ENCODE measurements around the gene SEC61A1.

The SEC61A1 gene

DNA sequence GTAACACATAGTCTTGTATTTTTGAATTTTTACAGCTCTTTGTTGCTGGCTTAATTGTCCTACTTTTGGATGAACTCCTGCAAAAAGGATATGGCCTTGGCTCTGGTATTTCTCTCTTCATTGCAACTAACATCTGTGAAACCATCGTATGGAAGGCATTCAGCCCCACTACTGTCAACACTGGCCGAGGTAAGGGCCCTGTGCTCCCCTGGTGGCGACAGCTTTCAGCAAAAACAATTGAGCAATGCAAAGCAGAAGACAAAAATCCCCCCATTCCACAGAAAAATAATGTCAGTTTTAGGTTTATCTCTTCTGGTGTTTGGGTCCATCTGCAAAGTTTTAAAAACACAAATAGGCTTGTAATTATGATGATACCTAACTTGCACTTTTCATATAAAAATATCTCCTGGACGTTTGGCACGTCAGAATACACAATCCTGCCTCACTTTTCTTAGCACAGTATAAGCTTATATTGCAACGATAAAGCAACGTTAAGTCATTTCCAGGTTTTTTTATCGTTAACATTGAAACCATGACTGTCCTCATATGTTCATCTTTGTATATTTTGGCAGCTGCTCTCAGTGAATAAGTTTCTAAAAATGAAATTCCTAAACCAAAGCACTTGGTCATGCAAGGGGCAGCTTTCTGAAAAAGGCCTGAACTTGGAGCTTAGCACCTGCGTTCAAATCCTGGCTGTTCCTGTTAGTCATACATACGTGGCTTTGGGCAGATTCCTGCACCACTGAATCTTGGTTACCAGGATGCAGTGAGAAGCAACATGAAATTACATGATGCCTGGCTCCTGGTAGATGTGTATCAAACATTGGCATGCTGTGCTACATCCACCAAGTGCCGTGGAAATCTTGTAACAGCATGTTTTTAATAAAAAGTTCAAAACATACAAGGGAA is 8.5 kb downstream of the SEC61A1 start:
- no peak for DNase-seq

DNA sequence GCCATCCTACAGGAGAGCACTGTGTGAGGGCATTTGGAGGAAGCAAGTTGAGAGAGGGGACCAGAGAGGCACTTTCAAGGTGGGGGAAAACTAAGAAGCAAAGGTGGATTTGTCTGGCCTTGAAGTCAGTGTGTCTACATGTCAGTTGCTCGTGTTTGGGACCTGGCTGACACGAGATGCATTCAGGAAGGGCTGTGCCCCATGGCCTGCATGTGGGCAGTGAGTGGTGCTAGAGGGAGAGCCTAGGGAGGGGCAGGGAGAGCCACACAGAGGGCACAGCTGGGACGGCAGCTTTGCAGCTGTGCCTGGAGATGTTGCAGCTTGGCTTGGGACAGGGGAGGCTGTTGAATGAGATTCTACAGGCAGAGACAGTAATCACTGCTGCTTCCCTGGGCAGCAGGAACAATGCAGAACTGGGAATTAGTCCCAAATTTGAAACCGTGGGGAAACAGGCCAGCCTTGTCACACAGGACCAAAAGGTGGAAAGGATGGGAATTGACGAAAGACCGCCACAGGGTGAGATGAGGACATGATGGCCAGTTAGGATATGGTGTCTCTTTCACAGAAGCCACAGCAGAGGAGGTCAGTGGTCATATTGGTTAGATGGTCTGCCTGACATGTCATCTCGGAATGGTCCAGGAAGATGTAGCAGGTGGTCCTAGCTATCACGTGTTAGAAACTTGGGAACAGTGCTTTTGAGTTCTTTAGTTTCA is 10.0 kb downstream of the SEC61A1 start:
- DNase-seq: no peak

DNA sequence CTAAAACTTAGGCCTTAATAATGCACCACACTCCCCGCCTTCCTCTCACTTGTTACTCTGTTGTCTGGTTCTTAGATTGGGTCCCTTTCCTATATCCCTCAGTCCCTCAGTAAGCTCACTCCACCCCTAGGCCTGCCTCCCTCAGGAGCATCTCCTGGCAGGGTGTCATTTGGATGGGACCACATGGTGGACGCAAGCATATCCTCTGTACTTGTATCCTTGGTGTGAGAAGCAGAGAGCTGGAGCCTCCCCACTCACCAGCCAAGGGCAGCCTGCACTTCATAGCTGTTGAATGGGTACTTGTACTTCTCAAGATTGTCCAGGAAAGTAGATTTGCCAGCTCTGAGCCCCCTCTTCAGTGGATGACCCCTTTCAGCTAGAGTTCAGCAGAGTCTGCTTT is 11.6 kb downstream of the SEC61A1 start:
- DNase-seq: no peak

DNA sequence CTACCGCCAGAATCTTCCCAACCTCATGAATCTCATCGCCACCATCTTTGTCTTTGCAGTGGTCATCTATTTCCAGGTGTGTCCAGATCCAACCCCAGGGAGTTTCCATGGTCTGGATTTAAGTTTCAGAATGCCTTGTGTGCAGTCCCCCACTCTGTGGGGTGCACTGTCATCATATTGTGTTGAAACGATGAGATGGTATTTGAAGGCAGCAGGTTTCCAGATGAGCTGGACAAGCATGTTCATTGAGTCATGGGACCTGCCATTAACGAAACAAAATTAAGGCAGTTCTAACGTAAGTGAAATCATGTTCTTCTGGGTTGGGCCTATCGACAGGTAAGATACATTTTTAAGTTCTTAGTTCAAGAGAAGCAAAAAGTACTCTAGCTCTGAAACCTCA is 12.7 kb downstream of the SEC61A1 start:
- DNase-seq: no peak

DNA sequence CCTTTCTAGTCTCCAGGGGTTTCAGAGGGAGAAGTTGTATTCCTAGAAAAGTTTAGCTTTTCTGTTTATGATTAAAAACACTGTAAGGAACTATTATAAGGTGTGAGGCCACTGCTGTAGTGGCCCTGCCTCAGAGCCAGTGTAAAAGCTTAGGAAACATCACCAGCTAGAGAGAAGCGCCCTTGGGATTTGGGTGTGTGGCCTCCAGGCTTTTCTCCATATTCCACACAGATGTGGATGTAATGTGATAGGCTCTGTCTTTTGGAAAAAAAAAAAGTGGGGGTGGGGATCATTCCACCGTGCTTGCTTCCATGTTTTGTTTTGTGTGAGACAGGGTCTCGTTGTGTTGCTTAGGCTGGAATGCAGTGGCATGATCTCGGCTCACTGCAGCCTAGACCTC is 13.9 kb downstream of the SEC61A1 start:
- no peak for DNase-seq

DNA sequence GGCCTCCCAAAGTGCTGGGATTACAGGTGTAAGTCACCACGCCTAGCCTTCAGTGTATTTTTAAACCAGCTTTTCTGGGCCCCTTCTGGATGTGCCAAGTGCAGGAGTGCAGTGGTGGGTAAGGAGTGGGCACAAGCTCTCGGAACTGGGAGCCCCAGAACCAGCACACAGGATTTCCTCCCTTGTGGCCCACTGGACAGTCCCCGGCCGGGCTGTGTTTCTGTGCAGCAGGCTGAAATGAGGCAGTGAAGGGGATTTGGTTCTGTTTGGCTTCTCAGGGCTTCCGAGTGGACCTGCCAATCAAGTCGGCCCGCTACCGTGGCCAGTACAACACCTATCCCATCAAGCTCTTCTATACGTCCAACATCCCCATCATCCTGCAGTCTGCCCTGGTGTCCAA is 14.4 kb downstream of the SEC61A1 start:
- DNase-seq: no peak

DNA sequence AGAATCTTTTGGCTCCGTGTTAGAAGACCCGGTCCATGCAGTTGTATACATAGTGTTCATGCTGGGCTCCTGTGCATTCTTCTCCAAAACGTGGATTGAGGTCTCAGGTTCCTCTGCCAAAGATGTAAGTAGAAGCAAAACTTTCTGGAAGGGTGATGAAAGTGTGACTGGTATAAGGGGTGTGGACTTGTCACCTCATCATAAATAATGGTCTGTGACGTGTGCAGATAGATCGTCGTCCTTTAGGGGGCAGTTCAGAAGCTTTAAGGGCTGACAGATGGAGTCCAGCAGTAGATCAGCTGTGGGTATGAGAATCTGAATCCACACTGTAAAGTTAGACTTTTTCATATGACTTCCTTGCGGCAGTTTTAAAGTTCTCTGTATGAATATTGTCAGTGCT is 15.3 kb downstream of the SEC61A1 start:
- DNase-seq: no peak

DNA sequence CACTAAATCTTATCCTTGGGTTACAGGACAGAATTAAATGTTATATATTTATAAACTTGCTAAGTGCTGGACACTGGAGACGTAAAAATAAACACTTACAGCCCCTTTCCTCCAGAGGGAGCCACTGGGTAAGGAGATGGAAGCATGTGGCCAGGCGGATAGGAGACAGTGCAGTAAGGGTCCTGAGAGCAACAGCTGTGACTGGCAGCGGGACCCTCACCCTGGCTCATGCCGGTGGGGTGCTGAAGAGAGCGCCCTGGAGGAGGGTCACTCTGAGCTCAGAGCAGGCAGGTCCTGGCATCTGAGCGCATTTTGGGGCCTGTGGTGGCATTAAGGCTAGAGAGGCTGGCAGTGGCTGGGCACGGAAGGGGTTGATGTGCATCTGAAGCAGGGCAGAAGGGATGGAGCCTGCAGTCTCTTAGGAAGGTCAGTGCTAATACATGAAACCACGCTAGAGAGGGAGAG is 16.0 kb downstream of the SEC61A1 start:
- no peak for DNase-seq

DNA sequence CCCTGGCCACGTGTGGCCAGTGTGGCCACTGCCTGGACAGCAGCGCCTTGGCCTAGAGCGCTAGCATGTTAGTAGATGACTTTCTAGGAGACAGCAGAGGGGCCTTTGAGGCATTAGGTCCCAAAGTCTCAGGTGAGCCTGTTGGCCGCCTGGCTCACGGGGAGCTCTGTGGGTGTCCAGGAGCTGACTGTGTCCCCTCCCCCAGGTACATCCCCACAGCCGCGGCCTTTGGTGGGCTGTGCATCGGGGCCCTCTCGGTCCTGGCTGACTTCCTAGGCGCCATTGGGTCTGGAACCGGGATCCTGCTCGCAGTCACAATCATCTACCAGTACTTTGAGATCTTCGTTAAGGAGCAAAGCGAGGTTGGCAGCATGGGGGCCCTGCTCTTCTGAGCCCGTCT is 17.0 kb downstream of the SEC61A1 start:
- DNase-seq: no peak

DNA sequence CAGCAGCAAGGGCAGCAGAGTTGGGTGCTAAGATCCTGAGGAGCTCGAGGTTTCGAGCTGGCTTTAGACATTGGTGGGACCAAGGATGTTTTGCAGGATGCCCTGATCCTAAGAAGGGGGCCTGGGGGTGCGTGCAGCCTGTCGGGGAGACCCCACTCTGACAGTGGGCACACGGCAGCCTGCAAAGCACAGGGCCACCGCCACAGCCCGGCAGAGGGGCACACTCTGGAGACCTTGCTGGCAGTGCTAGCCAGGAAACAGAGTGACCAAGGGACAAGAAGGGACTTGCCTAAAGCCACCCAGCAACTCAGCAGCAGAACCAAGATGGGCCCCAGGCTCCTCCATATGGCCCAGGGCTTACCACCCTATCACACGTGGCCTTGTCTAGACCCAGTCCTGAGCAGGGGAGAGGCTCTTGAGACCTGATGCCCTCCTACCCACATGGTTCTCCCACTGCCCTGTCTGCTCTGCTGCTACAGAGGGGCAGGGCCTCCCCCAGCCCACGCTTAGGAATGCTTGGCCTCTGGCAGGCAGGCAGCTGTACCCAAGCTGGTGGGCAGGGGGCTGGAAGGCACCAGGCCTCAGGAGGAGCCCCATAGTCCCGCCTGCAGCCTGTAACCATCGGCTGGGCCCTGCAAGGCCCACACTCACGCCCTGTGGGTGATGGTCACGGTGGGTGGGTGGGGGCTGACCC is 18.8 kb downstream of the SEC61A1 start:
- DNase-seq: no peak

DNA sequence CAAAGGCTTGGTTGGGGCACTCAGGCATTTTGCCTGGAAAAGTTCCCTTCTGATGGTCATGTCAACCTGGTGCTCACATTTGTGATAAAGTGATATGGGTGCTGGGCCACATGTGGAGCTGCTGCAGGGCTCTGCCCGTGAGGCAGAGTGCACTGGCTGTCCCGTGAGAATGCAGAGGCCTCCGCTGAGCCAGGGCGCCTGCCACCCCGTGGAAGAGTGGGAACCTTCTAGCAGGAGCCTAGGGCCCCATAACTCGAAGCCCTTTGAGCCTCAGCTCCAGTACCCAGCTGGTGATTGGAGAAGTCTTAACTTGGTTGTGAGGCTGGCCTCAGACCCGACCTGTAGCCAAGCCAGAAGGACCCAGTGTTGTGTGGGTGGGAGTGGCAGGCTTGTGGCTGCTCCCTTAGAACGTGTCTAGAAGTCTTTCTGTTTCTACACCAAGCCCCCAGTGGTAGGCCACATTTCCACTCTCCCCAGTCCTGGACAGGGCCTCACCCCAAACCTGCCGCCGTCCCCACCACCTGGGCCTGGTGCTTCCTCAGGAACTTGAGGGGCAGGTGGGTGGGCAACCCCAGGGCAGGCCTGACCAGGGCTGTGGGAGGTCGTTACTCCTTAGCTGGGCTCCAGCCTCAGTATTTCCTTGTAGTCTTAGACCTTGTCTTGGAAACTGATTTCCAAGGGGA is 19.7 kb downstream of the SEC61A1 start:
- no peak for DNase-seq

DNA sequence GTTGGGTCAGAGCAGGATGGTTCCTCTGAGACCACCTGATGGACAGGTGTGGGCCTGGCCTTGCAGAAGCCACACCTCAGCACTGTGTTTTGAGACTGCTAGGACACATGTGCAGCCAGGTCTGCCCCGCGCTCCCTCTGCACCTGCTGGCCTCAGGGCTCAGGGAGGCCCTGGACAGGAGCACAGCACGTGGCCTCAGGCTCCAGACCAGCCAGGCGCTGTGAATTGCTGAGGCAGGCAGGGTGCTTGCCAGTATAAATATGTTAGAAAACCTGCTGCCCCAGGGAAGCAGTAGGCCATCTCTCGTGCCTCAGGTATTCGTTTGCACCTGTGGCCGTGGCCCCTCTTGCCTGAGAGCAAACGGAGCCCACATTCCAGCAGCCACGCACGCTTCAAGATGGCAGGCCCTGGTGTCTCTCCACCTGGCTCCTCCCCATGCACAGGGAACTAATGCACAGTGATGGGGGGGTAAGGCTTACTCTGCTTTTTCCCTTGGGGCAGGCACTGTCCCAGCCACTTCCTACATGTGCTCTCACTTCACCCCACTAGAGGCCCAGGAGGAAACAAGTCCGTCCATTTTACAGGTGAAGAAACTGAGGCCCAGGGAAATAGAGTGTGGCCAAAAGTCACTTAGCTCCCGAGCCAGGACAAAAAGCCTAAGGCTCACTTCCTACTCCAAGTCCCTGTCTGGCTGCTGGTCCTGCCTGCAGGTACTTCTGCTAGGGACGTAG is 20.4 kb downstream of the SEC61A1 start:
- no peak for DNase-seq

DNA sequence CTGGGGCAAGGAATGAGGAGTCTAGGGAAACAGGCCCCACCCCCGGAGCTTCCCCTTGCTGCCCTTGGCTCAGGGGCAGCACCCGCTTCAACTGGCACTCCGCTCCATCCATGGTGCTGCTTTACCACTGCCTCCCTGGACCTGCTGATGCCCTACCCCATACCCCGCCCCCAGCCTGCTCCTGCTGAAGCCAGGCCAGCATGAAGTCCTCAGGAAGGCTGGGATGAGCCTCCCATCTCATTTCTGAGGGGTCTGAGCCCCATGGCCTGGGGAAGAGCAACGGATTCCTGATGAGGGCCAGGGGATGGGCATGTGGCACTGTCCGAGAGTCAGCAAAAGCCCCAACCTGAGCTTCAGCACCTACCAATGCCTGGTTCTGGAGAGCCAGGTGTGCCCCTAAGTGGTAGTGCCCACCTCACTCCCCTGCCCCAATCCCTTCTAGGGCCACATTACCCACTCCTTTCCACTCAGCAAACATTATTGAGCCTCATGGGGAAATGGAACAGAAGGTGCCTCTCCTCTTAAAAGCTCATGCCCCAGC is 21.0 kb downstream of the SEC61A1 start:
- no peak for DNase-seq

DNA sequence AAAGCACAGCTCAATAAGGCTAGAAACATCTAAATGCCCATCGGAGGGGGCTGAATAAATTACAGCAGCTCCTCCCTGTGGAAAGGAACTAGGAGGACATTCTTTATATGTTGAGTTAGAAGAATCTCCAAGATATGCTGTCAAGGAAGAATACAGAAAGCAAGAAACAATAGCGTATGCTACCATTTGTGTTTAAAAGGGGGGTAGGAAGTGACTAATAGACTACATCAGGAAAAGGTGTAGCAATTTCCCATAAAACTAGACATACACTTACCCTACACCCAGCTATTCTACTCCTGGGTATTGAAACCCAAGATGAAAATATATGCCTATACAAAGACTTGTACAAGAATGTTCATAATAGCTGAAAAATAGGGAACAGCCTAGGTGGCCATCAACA is 21.6 kb downstream of the SEC61A1 start:
- no peak for DNase-seq

DNA sequence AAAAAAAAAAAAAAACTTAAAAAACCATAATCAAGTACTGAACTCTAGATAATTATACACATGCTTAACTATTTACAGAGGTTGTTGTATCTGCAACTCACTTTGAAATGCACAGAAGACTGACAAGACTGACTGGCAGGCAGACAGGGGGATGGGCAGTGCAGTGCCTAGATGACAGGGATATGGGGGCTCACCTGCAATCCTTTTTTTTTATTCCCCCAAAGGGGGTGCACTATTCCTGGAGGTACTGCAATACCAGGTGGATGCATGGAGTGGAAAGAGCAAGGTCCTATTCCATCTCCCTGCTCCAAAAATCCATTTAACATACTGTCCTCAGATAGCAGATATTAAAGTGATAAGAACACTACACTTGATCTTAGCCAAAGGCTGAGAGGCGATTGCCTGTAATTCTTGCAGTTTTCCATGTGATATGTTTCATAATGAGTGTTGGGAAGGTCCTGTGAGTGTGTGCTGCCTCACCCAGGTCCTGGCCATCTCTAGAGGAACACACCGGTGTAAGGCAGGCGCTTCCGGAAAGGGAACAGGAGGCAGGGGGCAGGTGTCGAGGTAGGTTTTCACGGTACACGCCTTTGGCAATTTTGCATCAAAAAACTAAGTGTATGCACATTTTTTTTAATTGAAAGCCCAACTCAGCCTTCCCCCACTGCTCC is 22.7 kb downstream of the SEC61A1 start:
- no peak for DNase-seq

DNA sequence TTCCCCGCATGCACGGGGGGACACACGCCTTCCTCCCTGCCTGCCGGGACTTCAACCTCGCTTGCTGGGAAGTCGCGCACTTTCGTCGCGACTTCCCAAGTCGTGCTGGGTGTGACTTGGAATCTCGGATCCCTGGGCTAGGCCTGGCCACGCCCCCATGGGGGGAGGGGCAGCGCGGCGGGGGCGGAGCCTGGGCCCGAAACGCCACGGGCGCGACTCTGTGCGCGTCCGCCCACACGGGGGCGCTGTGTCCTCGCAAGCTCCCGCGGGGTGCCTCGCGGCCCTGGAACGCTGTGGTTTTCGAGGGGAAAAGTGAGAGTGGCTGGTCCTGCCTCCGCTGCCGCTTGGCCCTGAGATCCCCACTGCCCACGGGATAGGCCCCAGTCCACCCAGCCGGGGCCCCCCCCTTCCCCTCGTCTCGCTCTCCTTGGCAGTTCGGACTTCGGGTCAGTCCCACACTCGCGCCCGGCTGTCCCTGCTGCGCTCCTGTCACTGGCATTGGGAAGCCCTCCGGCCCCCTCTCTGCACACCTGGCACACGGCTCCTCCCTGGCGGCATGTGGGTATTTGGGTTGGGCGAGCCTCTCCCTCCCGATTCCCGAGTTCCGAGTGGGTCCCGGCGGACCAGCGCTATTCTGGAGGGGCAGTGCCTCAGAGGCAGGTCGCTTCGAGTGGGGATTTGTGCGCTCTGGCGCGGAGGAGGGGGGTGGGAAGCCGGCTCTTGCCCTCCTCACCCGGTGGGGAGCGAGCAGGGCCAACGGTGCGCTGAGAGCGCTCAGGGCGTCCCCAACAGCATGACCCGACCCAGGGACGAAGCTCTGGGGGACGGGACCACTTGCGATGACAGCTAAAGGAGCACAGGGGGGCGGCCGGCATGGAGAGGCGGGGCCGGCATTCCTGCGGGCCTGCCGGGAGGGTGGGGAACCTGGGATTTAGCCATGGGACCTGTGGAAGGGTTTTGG is 23.6 kb downstream of the SEC61A1 start:
- peak; percentile 87 for DNase-seq

DNA sequence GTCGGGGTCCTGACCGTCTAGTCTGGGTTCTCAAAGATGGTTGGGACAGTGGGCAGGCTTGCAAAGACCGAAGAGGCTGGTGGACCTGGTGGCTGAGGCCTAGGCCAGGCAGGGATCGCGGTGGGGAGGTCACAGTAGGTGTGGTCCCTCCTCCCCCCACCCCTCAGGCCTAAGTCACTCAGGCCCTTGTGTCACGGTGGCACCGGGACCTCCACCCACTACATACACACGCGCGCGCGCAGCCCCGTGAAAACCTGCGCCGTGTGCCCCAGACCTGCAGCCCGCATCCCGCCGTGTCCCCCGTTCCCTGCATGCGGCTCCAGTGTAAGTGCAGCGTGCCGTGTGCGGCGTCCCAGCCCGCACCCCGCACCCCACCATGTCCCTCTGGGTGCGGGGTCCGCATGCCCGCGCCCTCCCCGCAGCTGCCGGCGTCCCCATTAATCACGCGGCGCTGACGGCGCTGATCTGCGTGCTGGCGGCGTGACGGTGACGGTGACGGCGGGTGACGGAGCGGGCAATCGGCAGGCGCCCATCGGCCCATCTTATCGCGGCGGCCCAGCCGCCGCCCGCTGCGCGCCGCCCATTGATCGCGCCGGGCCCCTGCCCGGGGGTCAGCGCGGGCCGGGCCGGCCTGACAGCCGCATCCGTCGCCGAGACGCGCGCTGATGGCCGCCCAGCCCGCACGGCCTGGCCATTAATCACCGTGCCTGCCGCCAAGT is 24.4 kb downstream of the SEC61A1 start:
- peak; percentile 49 for DNase-seq

DNA sequence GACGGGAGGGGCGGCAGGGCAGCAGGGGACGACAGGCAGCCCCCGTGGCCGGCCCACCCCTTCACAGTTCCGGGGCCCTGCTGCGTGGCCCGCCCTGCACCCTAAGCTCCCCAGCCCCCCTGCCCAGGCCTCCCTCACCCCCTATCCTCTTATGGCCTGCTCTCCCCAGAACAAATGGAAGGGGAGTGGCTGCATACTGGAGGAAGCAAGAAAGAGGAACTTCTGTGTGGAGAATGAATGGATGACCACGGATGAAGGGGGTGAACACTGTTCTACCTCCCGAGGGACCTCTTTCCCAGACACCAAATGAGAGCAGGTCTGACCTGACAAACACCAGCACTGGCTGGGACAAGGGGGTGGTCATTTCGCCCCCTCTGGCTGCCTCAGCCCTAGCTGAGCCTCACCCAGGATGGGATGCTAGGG is 25.0 kb downstream of the SEC61A1 start:
- no peak for DNase-seq

DNA sequence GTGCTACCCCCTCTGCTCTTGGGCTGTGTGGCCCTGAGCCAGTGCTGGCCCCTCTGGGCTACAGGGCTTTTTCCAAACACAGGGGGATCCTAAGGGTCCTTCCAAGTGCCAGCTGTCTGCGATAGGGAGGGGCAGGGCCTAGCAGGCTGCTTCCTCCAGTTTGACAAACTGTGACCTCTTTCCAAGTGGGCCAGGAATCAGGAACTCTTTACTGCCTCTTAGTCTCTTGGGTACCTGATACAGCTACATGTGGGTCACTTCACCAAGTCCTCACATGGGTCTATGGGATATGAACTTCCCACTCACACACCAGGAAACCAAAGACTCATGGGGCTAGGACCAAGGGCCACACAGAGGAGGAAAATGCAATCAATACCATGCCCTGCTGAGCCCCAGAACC is 25.4 kb downstream of the SEC61A1 start:
- DNase-seq: no peak
